HepG2 (cell line): Measurements from ENCODE around the gene AP4E1. TPM values are rescaled to one million over a fixed set of nuclear protein-coding genes. Genes with fewer than 3 reads are reported as not detected.

ENCODE experiments used
- ATAC-seq: fragments of 200-7000 bp; cut with Tn5 transposase; 3 replicates; pipeline ENCODE4 v1.9.1; 2020; ENCODE audit warnings: mild to moderate bottlenecking, moderate library complexity
- BruUV-seq: library from RNA; stranded (reverse); fragments of 400-500 nt; replicated peaks from 2 replicates; lab custom pipeline; 2021; lab: Mats Ljungman, UMichigan
- CTCF ChIA-PET: fragments of 300-600 bp; formaldehyde crosslinking; extraction: SDS; loops from one replicate; lab custom pipeline; 2021; ENCODE audit warnings: low total read pairs, inconsistent platforms, low intra/inter-chr PET ratio; lab: Yijun Ruan, JAX
- POLR2A ChIA-PET: fragments of 350-600 bp; sonication (Branson Sonifier 250); formaldehyde crosslinking; loops from one replicate; lab custom pipeline; 2020; ENCODE audit warnings: antibody characterized with exemption, inconsistent platforms; lab: Yijun Ruan, JAX
- DNase-seq: peaks from one replicate; pipeline ENCODE4 v3.0.0-alpha.2; 2015; ENCODE audit warnings: low spot score
- FAIRE-seq: peaks from 3 replicates; lab custom pipeline; 2011; peaks lifted over from hg19 to GRCh38; lab: Jason Lieb, UNC
- H2AFZ ChIP-seq: one replicate; pipeline ENCODE4 v1.6.1; 2011; ENCODE audit warnings: low read length, inconsistent platforms
- H3K27ac ChIP-seq: fragments of 300-600 bp; 3 replicates; pipeline ENCODE4 v1.8.0; 2011; ENCODE audit warnings: mixed run types, mild to moderate bottlenecking, mixed read lengths, low read length, inconsistent platforms; ENCODE audit not compliant: insufficient read depth; ENCODE audit errors: extremely low read length
- H3K27me3 ChIP-seq, 2 experiments: fragments of 200-600 bp in 1 of 2; 2 replicates in 1 of 2; 3 replicates in 1 of 2; pipeline versions ENCODE4 v1.6.0 to v1.8.0; 2011; ENCODE audit warnings: low read length in 2 of 2, mild to moderate bottlenecking in 2 of 2, moderate library complexity in 2 of 2, inconsistent platforms in 1 of 2; ENCODE audit not compliant: insufficient read depth in 2 of 2, control insufficient read depth in 1 of 2
- H3K36me3 ChIP-seq, 2 experiments: fragments of 200-600 bp in 1 of 2; replicated peaks in 1 of 2; 2 replicates in 1 of 2; 3 replicates in 1 of 2; pipeline versions ENCODE4 v1.5.1 to v1.8.0; 2011; ENCODE audit warnings: low read length in 2 of 2, inconsistent platforms in 1 of 2; ENCODE audit not compliant: insufficient read depth in 2 of 2, control insufficient read depth in 1 of 2
- H3K4me1 ChIP-seq: 2 replicates; pipeline ENCODE4 v1.5.1; 2012; ENCODE audit warnings: low read length, inconsistent platforms; ENCODE audit not compliant: insufficient read depth
- H3K4me2 ChIP-seq: 2 replicates; pipeline ENCODE4 v1.6.0; 2011; ENCODE audit warnings: low read depth, low read length, inconsistent platforms
- H3K4me3 ChIP-seq, 3 experiments: fragments of 200-600 bp in 1 of 3; sonication (generic), shearing (Covaris generic) in 1 of 3; replicated peaks in 1 of 3; 2 replicates each; pipeline ENCODE4 v1.5.1; 2011 to 2016; ENCODE audit warnings: low read length in 3 of 3, inconsistent platforms in 2 of 3, low read depth in 2 of 3, mild to moderate bottlenecking in 2 of 3, control low read depth in 1 of 3, mixed read lengths in 1 of 3; ENCODE audit not compliant: insufficient read depth in 1 of 3
- H3K79me2 ChIP-seq: one replicate; pipeline ENCODE4 v1.6.1; 2011; ENCODE audit warnings: low read length, inconsistent platforms; ENCODE audit not compliant: insufficient read depth
- H3K9ac ChIP-seq: 2 replicates; pipeline ENCODE4 v1.6.0; 2011; ENCODE audit warnings: mild to moderate bottlenecking, low read depth, low read length, inconsistent platforms; ENCODE audit not compliant: insufficient read depth
- H3K9me3 ChIP-seq: 2 replicates; pipeline ENCODE4 v1.5.1; 2012; ENCODE audit warnings: mild to moderate bottlenecking, low read length
- H4K20me1 ChIP-seq: 2 replicates; pipeline ENCODE4 v1.6.0; 2011; ENCODE audit warnings: inconsistent platforms, mild to moderate bottlenecking, low read length, moderate library complexity; ENCODE audit not compliant: insufficient read depth
- BORCS8-MEF2B ChIP-seq: sonication (generic); formaldehyde crosslinking; IDR thresholded peaks from 2 replicates; pipeline ENCODE4 v1.8.0; 2022; ENCODE audit warnings: mild to moderate bottlenecking, missing genetic modification reagents
- CCDC6 ChIP-seq: sonication (generic); formaldehyde crosslinking; IDR thresholded peaks from 2 replicates; pipeline ENCODE4 v1.8.1; 2022; ENCODE audit warnings: mild to moderate bottlenecking, missing genetic modification reagents, moderate library complexity
- FOSL1 ChIP-seq: sonication (generic); formaldehyde crosslinking; IDR thresholded peaks from 2 replicates; pipeline ENCODE4 v1.9.0; 2021; ENCODE audit warnings: missing genetic modification reagents, borderline replicate concordance
- KLF9 ChIP-seq: IDR thresholded peaks from 2 replicates; pipeline ENCODE4 v1.6.1; 2016; ENCODE audit warnings: low read depth
- KMT2B ChIP-seq: IDR thresholded peaks from 2 replicates; pipeline ENCODE4 v1.6.1; 2016; ENCODE audit warnings: missing genetic modification reagents, missing compliant biosample characterization
- MTA3 ChIP-seq: sonication (generic); formaldehyde crosslinking; IDR thresholded peaks from 2 replicates; pipeline ENCODE4 v1.4.0; 2020; ENCODE audit warnings: missing genetic modification reagents
- RAD51 ChIP-seq: fragments of 450-650 bp; IDR thresholded peaks from 2 replicates; pipeline ENCODE4 v1.6.1; 2016; ENCODE audit warnings: borderline replicate concordance
- SOX6 ChIP-seq, 2 experiments: fragments of 450-650 bp in 1 of 2; sonication (generic) in 1 of 2; formaldehyde crosslinking in 1 of 2; IDR thresholded peaks; 2 replicates each; pipeline versions ENCODE4 v1.4.0 to v1.6.1; 2017 to 2020; ENCODE audit warnings: antibody characterized with exemption in 1 of 2, mild to moderate bottlenecking in 1 of 2, missing genetic modification reagents in 1 of 2
- STAG1 ChIP-seq: sonication (generic); formaldehyde crosslinking; IDR thresholded peaks from 2 replicates; pipeline ENCODE4 v1.4.0; 2020; ENCODE audit warnings: missing genetic modification reagents
- ZBTB33 ChIP-seq: sonication (generic); formaldehyde crosslinking; IDR thresholded peaks from 2 replicates; pipeline ENCODE4 v1.4.0; 2020; ENCODE audit warnings: missing genetic modification reagents
- ZBTB37 ChIP-seq: sonication (generic); formaldehyde crosslinking; IDR thresholded peaks from 2 replicates; pipeline ENCODE4 v1.4.0; 2020; ENCODE audit warnings: mild to moderate bottlenecking, missing genetic modification reagents
- ZNF138 ChIP-seq: sonication (generic); formaldehyde crosslinking; IDR thresholded peaks from 2 replicates; pipeline ENCODE4 v1.5.0; 2020; ENCODE audit warnings: mild to moderate bottlenecking, low read depth, missing genetic modification reagents
- ZNF17 ChIP-seq: sonication (generic); formaldehyde crosslinking; IDR thresholded peaks from 2 replicates; pipeline ENCODE4 v1.5.0; 2020; ENCODE audit warnings: mild to moderate bottlenecking, missing genetic modification reagents
- ZNF230 ChIP-seq: sonication (generic); formaldehyde crosslinking; IDR thresholded peaks from 2 replicates; pipeline ENCODE4 v1.4.0; 2020; ENCODE audit warnings: mild to moderate bottlenecking, missing genetic modification reagents
- ZNF367 ChIP-seq: sonication (generic); formaldehyde crosslinking; IDR thresholded peaks from 2 replicates; pipeline ENCODE4 v1.4.0; 2020; ENCODE audit warnings: missing genetic modification reagents, borderline replicate concordance
- ZNF589 ChIP-seq: sonication (generic); formaldehyde crosslinking; conservative IDR thresholded peaks from 2 replicates; pipeline ENCODE4 v1.8.0; 2022; ENCODE audit warnings: mild to moderate bottlenecking, moderate library complexity, missing genetic modification reagents
- ZNF597 ChIP-seq: sonication (generic); formaldehyde crosslinking; IDR thresholded peaks from 2 replicates; pipeline ENCODE4 v1.5.0; 2020; ENCODE audit warnings: missing genetic modification reagents
- ZNF7 ChIP-seq: IDR thresholded peaks from 2 replicates; pipeline ENCODE4 v1.6.1; 2016; ENCODE audit warnings: missing biosample characterization, missing genetic modification reagents
- in situ Hi-C: cut with HindIII; loops from 2 replicates; pipeline ENCODE4 v1.10.0; 2017; ENCODE audit warnings: low pct_unique_long_range_greater_than_20kb; ENCODE audit not compliant: extremely low pct_ligation_motif_present
- intact Hi-C: fragments of 100-400 bp; cut with micrococcal nuclease; formaldehyde crosslinking; loops from one replicate; pipeline ENCODE4 v1.10.0; 2022; ENCODE audit not compliant: unreplicated experiment
- polyA plus RNA-seq, 8 experiments: library from polyadenylated mRNA; depleted of rRNA in 3 of 8; stranded (reverse) in 7 of 8; unstranded in 1 of 8; fragments of >200 nt; fragmentation: Illumina TruSeq in 4 of 8; extraction: Trizol in 4 of 8; gene quantifications; 2 replicates each; pipeline versions ENCODE4 v1.2.1 to v1.2.3, GENCODE V29; 2011 to 2016; ENCODE audit warnings: low read depth in 4 of 8, missing spikeins in 1 of 8, mixed read lengths in 1 of 8; ENCODE audit not compliant: insufficient read depth in 1 of 8
- total RNA-seq, 5 experiments: library from RNA; depleted of rRNA; stranded (reverse); fragments of >200 nt; fragmentation: Illumina TruSeq; extraction: Trizol; gene quantifications; 2 replicates each; pipeline ENCODE4 v1.2.3, GENCODE V29; 2016; ENCODE audit warnings: low read depth in 1 of 5
- TF ChIP-seq, protein P1 (sequence below): sonication (generic); formaldehyde crosslinking; IDR thresholded peaks from 2 replicates; pipeline ENCODE4 v1.4.0; 2020; ENCODE audit warnings: missing genetic modification reagents

Gene AP4E1
- total and polyA plus RNA-seq, 2 of the 13 experiments (the other 11 are each of a cell fraction or from before 2014, with no cell fraction given) = 2.2 to 7.8 TPM

GRCh38 chr15:50959717-50960116 is 51.2 kb downstream of the AP4E1 start:
- in situ Hi-C loops = no loop called here
- FAIRE-seq = no peak
- Histone ChIP-seq H3K36me3 (peaks cover 5 to 43% of the 10 kb centered on the region in 2 experiments), H2AFZ (no peak overlapping the region), H3K4me3 (no peak overlapping the region), H3K9ac (no peak overlapping the region), H3K9me3 (peaks cover 31% of the 10 kb centered on the region; the same call in 1 of the 2 replicates), H3K27me3 (no peaks in the 10 kb centered on the region), H3K27ac (no peak overlapping the region), H3K4me1 (no peaks in the 10 kb centered on the region), H3K4me2 (no peak overlapping the region), H3K79me2 (no peaks in the 10 kb centered on the region), H4K20me1 (no peaks in the 10 kb centered on the region)
- ChIA-PET CTCF (no interaction called here), POLR2A (no interaction called here)
- intact Hi-C loops = no loop called here
- ATAC-seq = no peak
- BruUV-seq = no TSS peak
- TF ChIP-seq MTA3 (CRISPR knock-in tag) = no peak
- TF ChIP-seq KLF9 = no peak
- no peak for TF ChIP-seq KMT2B (CRISPR knock-in tag)
- no peak for TF ChIP-seq ZNF589 (CRISPR knock-in tag)
- TF ChIP-seq, protein P1, sequence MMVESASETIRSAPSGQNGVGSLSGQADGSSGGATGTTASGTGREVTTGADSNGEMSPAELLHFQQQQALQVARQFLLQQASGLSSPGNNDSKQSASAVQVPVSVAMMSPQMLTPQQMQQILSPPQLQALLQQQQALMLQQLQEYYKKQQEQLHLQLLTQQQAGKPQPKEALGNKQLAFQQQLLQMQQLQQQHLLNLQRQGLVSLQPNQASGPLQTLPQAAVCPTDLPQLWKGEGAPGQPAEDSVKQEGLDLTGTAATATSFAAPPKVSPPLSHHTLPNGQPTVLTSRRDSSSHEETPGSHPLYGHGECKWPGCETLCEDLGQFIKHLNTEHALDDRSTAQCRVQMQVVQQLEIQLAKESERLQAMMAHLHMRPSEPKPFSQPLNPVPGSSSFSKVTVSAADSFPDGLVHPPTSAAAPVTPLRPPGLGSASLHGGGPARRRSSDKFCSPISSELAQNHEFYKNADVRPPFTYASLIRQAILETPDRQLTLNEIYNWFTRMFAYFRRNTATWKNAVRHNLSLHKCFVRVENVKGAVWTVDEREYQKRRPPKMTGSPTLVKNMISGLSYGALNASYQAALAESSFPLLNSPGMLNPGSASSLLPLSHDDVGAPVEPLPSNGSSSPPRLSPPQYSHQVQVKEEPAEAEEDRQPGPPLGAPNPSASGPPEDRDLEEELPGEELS (CRISPR knock-in tag) = no peak
- no peak for TF ChIP-seq ZNF597
- no peak for TF ChIP-seq ZNF17
- TF ChIP-seq RAD51 = no peak
- TF ChIP-seq ZNF7 (CRISPR knock-in tag) = no peak
- no peak for TF ChIP-seq STAG1 (CRISPR knock-in tag)
- TF ChIP-seq SOX6 (IDR thresholded peaks at IDR 0.05) = no peak
- TF ChIP-seq SOX6 (CRISPR knock-in tag; IDR thresholded peaks at IDR 0.05) = no peak
- no peak for TF ChIP-seq ZBTB37
- TF ChIP-seq ZNF230 (CRISPR knock-in tag) = no peak
- TF ChIP-seq FOSL1 (CRISPR knock-in tag) = no peak
- TF ChIP-seq ZNF367 (CRISPR knock-in tag) = no peak
- no peak for TF ChIP-seq BORCS8-MEF2B (CRISPR knock-in tag)
- no peak for TF ChIP-seq ZBTB33 (CRISPR knock-in tag)
- no peak for TF ChIP-seq ZNF138
- no peak for TF ChIP-seq CCDC6 (CRISPR knock-in tag)
- no peak for DNase-seq
